ENCODE measurements around the gene SEC62.
A peak's percentile ranks its signal among the peaks of the same experiment; 100 is the strongest.

Gene SEC62

DNA sequence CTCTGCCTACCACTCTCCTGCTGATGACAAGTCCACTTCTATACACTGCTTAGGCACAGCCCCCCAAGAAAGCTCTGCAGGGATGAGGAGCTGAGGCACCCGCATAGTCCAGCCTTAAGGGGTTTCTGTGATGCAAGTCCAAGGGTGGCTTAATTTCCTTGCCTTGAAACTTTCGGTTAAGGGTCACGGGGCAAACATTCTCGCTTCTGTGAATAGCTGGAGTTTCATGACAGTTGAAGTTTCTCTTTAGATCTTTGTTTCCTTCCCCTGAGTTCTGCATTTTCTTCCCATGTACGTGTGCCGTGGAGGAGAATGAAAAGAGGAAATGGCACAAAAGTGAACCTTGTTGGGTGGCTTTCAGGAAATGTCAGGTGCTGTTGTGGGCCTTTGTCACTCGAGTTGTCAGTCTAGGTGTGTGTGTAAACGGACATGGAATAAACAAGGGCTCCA is 78.2 kb downstream of the SEC62 start:
- peak; percentile 53 for DNase-seq (ENCODE audit: low read depth)
- TF ChIP-seq CTCF (IDR thresholded peaks at IDR 0.05; ENCODE audit: low read depth, low read length) (no peak), POLR2A (IDR thresholded peaks at IDR 0.05; ENCODE audit: extremely low read depth, insufficient read length) (no peak), MYC (IDR thresholded peaks at IDR 0.05; ENCODE audit: low read depth, low read length) (no peak)
- TF ChIP-seq, protein P1, sequence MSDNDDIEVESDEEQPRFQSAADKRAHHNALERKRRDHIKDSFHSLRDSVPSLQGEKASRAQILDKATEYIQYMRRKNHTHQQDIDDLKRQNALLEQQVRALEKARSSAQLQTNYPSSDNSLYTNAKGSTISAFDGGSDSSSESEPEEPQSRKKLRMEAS (IDR thresholded peaks at IDR 0.05; ENCODE audit: low read depth, low read length) = no peak; the same call in 1 of the 2 replicates
- H3K4me3 ChIP-seq (ENCODE audit: low read depth, low read length) = no peak overlapping the region

DNA sequence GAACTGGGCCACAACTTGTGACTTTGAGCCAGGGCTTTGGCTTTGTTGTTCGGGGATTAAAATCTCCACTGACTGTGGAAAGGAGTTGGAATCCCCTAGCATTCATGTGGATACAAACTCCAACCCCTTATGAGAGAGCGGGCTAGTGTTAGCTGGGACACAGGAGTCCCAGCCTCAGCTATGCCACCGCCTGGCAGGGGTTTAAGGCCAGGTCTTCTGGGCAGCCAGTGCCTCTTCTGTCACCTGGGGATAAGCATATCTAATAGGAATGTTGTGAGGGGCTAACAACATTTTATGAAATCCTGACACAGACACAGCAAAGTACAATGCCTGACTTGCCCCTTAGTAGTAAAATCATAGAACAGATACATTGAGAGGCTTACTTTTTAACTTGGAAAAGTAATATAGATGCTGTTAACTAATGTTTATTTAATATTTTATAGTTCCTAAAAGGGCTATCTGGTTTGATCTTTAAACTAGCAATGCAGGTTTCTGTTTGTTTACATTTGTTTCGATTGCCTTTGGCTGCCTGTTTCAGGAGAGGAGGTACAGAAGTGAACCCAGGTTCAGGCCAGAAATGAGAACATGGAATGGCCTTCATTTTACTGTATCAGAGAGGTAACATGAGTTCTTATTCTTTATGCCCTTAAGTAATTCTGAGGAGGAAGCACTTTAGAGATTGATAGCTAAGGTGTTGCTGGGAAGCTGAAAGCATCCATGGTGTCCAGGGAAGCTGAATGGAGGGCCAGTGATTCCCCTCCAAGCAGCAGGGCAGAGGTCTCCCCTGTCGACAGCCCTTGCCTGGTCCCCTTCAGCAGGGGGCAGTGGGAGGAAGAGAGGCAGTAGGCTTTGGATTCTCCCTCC is 79.9 kb downstream of the SEC62 start:
- no peak for TF ChIP-seq MYC (IDR thresholded peaks at IDR 0.05; ENCODE audit: low read depth, low read length)
- TF ChIP-seq, protein P1 (IDR thresholded peaks at IDR 0.05; ENCODE audit: low read depth, low read length) = no peak
- TF ChIP-seq POLR2A (IDR thresholded peaks at IDR 0.05; ENCODE audit: extremely low read depth, insufficient read length) = no peak
- no peak for TF ChIP-seq CTCF (IDR thresholded peaks at IDR 0.05; ENCODE audit: low read depth, low read length)
- no peak for DNase-seq (ENCODE audit: low read depth)
- no peak overlapping the region for H3K4me3 ChIP-seq (ENCODE audit: low read depth, low read length)

DNA sequence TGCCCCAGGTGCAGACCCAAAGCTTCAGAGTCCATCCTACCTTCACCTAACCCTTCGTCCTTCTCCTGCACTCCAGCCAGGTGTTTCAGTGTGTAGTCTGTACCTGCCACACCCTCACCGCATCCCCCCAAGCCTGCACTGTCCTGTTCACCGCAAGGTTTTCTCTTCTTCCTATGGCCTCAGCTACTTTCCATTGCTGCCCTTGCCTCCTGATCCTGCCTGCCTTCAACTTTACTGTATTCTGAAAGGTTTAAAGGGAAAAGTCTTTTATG is 80.5 kb downstream of the SEC62 start:
- no peak for DNase-seq (ENCODE audit: low read depth)
- no peak overlapping the region for H3K4me3 ChIP-seq (ENCODE audit: low read depth, low read length)
- TF ChIP-seq MYC (IDR thresholded peaks at IDR 0.05; ENCODE audit: low read depth, low read length) (no peak), POLR2A (IDR thresholded peaks at IDR 0.05; ENCODE audit: extremely low read depth, insufficient read length) (no peak), CTCF (IDR thresholded peaks at IDR 0.05; ENCODE audit: low read depth, low read length) (no peak)
- TF ChIP-seq, protein P1 (IDR thresholded peaks at IDR 0.05; ENCODE audit: low read depth, low read length) = no peak

All from NB4 (cell line).